ENCODE data around the gene PIEZO2.

PIEZO2 gene

GRCh38 chr18:10838553-10838952, 310.8 kb downstream of the PIEZO2 start:
- no peak for DNase-seq

- DNase-seq = no peak
Observed at GRCh38 chr18:10834128-10834815, 315.1 kb downstream of the PIEZO2 start.

GRCh38 chr18:10833656-10834055, 315.7 kb downstream of the PIEZO2 start:
- DNase-seq = no peak

- no peak for DNase-seq
Observed at GRCh38 chr18:10826400-10826799, 323.0 kb downstream of the PIEZO2 start.

- DNase-seq = no peak
Observed at GRCh38 chr18:10822456-10822855, 326.9 kb downstream of the PIEZO2 start.

GRCh38 chr18:10820681-10821080, 328.7 kb downstream of the PIEZO2 start:
- no peak for DNase-seq

GRCh38 chr18:10814336-10814735, 335.0 kb downstream of the PIEZO2 start:
- no peak for DNase-seq

GRCh38 chr18:10805587-10806118, 343.7 kb downstream of the PIEZO2 start:
- DNase-seq = no peak

GRCh38 chr18:10804126-10804525, 345.2 kb downstream of the PIEZO2 start:
- DNase-seq = no peak

- DNase-seq = no peak
Observed at GRCh38 chr18:10798727-10799550, 350.4 kb downstream of the PIEZO2 start.

GRCh38 chr18:10797896-10798295, 351.5 kb downstream of the PIEZO2 start:
- DNase-seq = no peak

- no peak for DNase-seq
Observed at GRCh38 chr18:10794771-10795170, 354.6 kb downstream of the PIEZO2 start.

GRCh38 chr18:10793730-10794370, 355.5 kb downstream of the PIEZO2 start:
- DNase-seq = no peak

GRCh38 chr18:10792181-10792580, 357.2 kb downstream of the PIEZO2 start:
- no peak for DNase-seq

- no peak for DNase-seq
Observed at GRCh38 chr18:10791169-10791831, 358.1 kb downstream of the PIEZO2 start.

GRCh38 chr18:10789180-10789579, 360.2 kb downstream of the PIEZO2 start:
- DNase-seq = no peak

GRCh38 chr18:10787293-10787901, 362.0 kb downstream of the PIEZO2 start:
- DNase-seq = peak; percentile 68

- DNase-seq = no peak
Observed at GRCh38 chr18:10785798-10786197, 363.6 kb downstream of the PIEZO2 start.

GRCh38 chr18:10784596-10785202, 364.7 kb downstream of the PIEZO2 start:
- DNase-seq = no peak

GRCh38 chr18:10783941-10784340, 365.4 kb downstream of the PIEZO2 start:
- no peak for DNase-seq

GRCh38 chr18:10776493-10776892, 372.9 kb downstream of the PIEZO2 start:
- peak; percentile 45 for DNase-seq

- no peak for DNase-seq
Observed at GRCh38 chr18:10775026-10775425, 374.3 kb downstream of the PIEZO2 start.

Measured in right hindlimb (tissue), 1 donor.